Fibroblast of lung (primary cell): ENCODE results near the gene SLC45A2. TPM values are rescaled to one million over a fixed set of nuclear protein-coding genes. Genes with fewer than 3 reads are reported as not detected.

ENCODE experiments used
- DNase-seq, 2 donors: peaks; one replicate each; pipeline versions ENCODE4 v3.0.0 to v3.0.0-alpha.2; 2010; ENCODE audit warnings: low read depth in 2 of 2
- H2AFZ ChIP-seq: 2 replicates; pipeline ENCODE4 v1.5.1; 2012; ENCODE audit warnings: low read length, control low read depth, inconsistent platforms
- H3K27ac ChIP-seq: 2 replicates; pipeline ENCODE4 v1.5.1; 2011; ENCODE audit warnings: low read length, control low read depth; ENCODE audit not compliant: insufficient read depth
- H3K27me3 ChIP-seq: 2 replicates; pipeline ENCODE4 v1.5.1; 2011; ENCODE audit warnings: mild to moderate bottlenecking, low read length; ENCODE audit not compliant: control insufficient read depth, insufficient read depth
- H3K36me3 ChIP-seq: 2 replicates; pipeline ENCODE4 v1.5.1; 2011; ENCODE audit warnings: low read length; ENCODE audit not compliant: control insufficient read depth, insufficient read depth
- H3K4me1 ChIP-seq: 2 replicates; pipeline ENCODE4 v1.5.1; 2011; ENCODE audit warnings: low read length; ENCODE audit not compliant: control insufficient read depth, insufficient read depth; ENCODE audit errors: extremely low read depth
- H3K4me2 ChIP-seq: 2 replicates; pipeline ENCODE4 v1.5.1; 2011; ENCODE audit warnings: low read length, control low read depth; ENCODE audit not compliant: insufficient read depth; ENCODE audit errors: extremely low read depth
- H3K4me3 ChIP-seq, 4 experiments: fragments of 200-600 bp in 1 of 4; sonication (generic) in 1 of 4; replicated peaks in 1 of 4; 2 replicates each; pipeline ENCODE4 v1.5.1; 2011 to 2016; ENCODE audit warnings: low read length in 4 of 4, low read depth in 3 of 4, mild to moderate bottlenecking in 3 of 4, control low read depth in 2 of 4, inconsistent platforms in 1 of 4, mixed read lengths in 1 of 4; ENCODE audit not compliant: insufficient read depth in 1 of 4; ENCODE audit errors: control extremely low read depth in 1 of 4
- H3K79me2 ChIP-seq: 2 replicates; pipeline ENCODE4 v1.5.1; 2012; ENCODE audit warnings: mild to moderate bottlenecking, low read length, inconsistent platforms; ENCODE audit not compliant: control insufficient read depth, insufficient read depth
- H3K9ac ChIP-seq: 2 replicates; pipeline ENCODE4 v1.5.1; 2011; ENCODE audit warnings: mild to moderate bottlenecking, low read length, control low read depth; ENCODE audit not compliant: insufficient read depth
- H3K9me3 ChIP-seq: 2 replicates; pipeline ENCODE4 v1.5.1; 2012; ENCODE audit warnings: low read depth, low read length; ENCODE audit not compliant: control insufficient read depth, insufficient read depth
- H4K20me1 ChIP-seq: 2 replicates; pipeline ENCODE4 v1.5.1; 2011; ENCODE audit warnings: low read length; ENCODE audit not compliant: control insufficient read depth, insufficient read depth; ENCODE audit errors: extremely low read depth
- CTCF ChIP-seq, 2 donors: IDR thresholded peaks in 1 of 2; conservative IDR thresholded peaks in 1 of 2; 1 replicate in 1 of 2; 2 replicates in 1 of 2; pipeline ENCODE4 v1.5.1; 2011 to 2012; ENCODE audit warnings: low read length in 2 of 2, control low read depth in 1 of 2, inconsistent platforms in 1 of 2, low read depth in 1 of 2, mild to moderate bottlenecking in 1 of 2
- EZH2 ChIP-seq: IDR thresholded peaks from 2 replicates; pipeline ENCODE4 v1.5.1; 2012; ENCODE audit warnings: low read length, control low read depth, mild to moderate bottlenecking; ENCODE audit errors: missing control alignments
- polyA plus RNA-seq, 2 donors: library from polyadenylated mRNA; depleted of rRNA in 1 of 2; stranded (reverse) in 1 of 2; unstranded in 1 of 2; fragments of >200 nt; gene quantifications; 2 replicates each; pipeline ENCODE4 v1.2.1, GENCODE V29; 2011 to 2012; ENCODE audit warnings: missing spikeins in 1 of 2
- total RNA-seq: library from RNA; depleted of rRNA; stranded (reverse); fragments of >200 nt; gene quantifications from 2 replicates; pipeline ENCODE4 v1.2.1, GENCODE V29; 2014

SLC45A2 gene
- total and polyA plus RNA-seq, 2 donors (not counting 1 experiment from before 2014, with no cell fraction given) = under 0.01 TPM; not detected in 1

- H4K20me1 ChIP-seq = no peaks in the 10 kb centered on the region
- H3K9me3 ChIP-seq = no peaks in the 10 kb centered on the region
- no peaks in the 10 kb centered on the region for H3K36me3 ChIP-seq
- no peaks in the 10 kb centered on the region for H3K79me2 ChIP-seq
- no peak for DNase-seq
- no peaks in the 10 kb centered on the region for H3K4me1 ChIP-seq
- no peak overlapping the region for H3K27ac ChIP-seq
- no peak overlapping the region for H3K9ac ChIP-seq
- no peak overlapping the region for H3K4me2 ChIP-seq
- H3K4me3 ChIP-seq = no peak overlapping the region
- no peak overlapping the region for H2AFZ ChIP-seq
- H3K27me3 ChIP-seq = no peaks in the 10 kb centered on the region
- TF ChIP-seq CTCF (conservative IDR thresholded peaks at IDR 0.05 in 1 of 2, IDR thresholded peaks at IDR 0.05 in 1 of 2; ENCODE audit: low read depth in 1 of 2, low read length in 2 of 2) (no peak), EZH2 (no peak)
Observed at GRCh38 chr5:34015120-34015822, 30.8 kb upstream of the SLC45A2 start.

GRCh38 chr5:34014626-34015025 lies 30.1 kb upstream of the SLC45A2 start:
- no peak overlapping the region for H3K27ac ChIP-seq
- no peaks in the 10 kb centered on the region for H3K36me3 ChIP-seq
- H2AFZ ChIP-seq = no peak overlapping the region
- H3K4me3 ChIP-seq = no peak overlapping the region
- no peak for DNase-seq
- no peaks in the 10 kb centered on the region for H4K20me1 ChIP-seq
- H3K4me2 ChIP-seq = no peak overlapping the region
- no peaks in the 10 kb centered on the region for H3K9me3 ChIP-seq
- H3K27me3 ChIP-seq = no peaks in the 10 kb centered on the region
- no peaks in the 10 kb centered on the region for H3K79me2 ChIP-seq
- no peak overlapping the region for H3K9ac ChIP-seq
- H3K4me1 ChIP-seq = no peaks in the 10 kb centered on the region
- no peak for TF ChIP-seq CTCF (conservative IDR thresholded peaks at IDR 0.05 in 1 of 2, IDR thresholded peaks at IDR 0.05 in 1 of 2; ENCODE audit: low read depth in 1 of 2, low read length in 2 of 2)
- TF ChIP-seq EZH2 = no peak

GRCh38 chr5:34013547-34013946 lies 29.1 kb upstream of the SLC45A2 start:
- no peak overlapping the region for H3K9ac ChIP-seq
- TF ChIP-seq EZH2 (no peak), CTCF (conservative IDR thresholded peaks at IDR 0.05 in 1 of 2, IDR thresholded peaks at IDR 0.05 in 1 of 2; ENCODE audit: low read depth in 1 of 2, low read length in 2 of 2) (no peak)
- H2AFZ ChIP-seq = no peak overlapping the region
- H3K36me3 ChIP-seq = no peaks in the 10 kb centered on the region
- peaks cover 4% of the 10 kb centered on the region for H3K4me1 ChIP-seq
- no peaks in the 10 kb centered on the region for H3K79me2 ChIP-seq
- no peak for DNase-seq
- no peak overlapping the region for H3K4me3 ChIP-seq
- H3K27ac ChIP-seq = no peak overlapping the region
- no peaks in the 10 kb centered on the region for H3K9me3 ChIP-seq
- H3K4me2 ChIP-seq = no peak overlapping the region
- no peaks in the 10 kb centered on the region for H3K27me3 ChIP-seq
- H4K20me1 ChIP-seq = no peaks in the 10 kb centered on the region
